Loucy (cell line): ENCODE measurements around the gene RHOB.

Source experiments
- H2AFZ ChIP-seq: fragments of 200-600 bp; sonication (generic); 2 replicates; pipeline ENCODE4 v1.6.0; 2016; ENCODE audit warnings: antibody characterized with exemption, mild to moderate bottlenecking, low read length, moderate library complexity
- H3F3A ChIP-seq: fragments of 200-600 bp; 2 replicates; pipeline ENCODE4 v1.6.0; 2016; ENCODE audit warnings: antibody characterized with exemption, low read depth, mild to moderate bottlenecking
- H3K27me3 ChIP-seq: fragments of 200-600 bp; sonication (generic); 2 replicates; pipeline ENCODE4 v1.6.1; 2014; ENCODE audit warnings: low read length, mild to moderate bottlenecking; ENCODE audit not compliant: insufficient read depth, poor library complexity, severe bottlenecking
- H3K36me3 ChIP-seq: fragments of 200-600 bp; sonication (generic); 2 replicates; pipeline ENCODE4 v1.6.1; 2016; ENCODE audit warnings: low read length; ENCODE audit not compliant: insufficient read depth
- H3K4me1 ChIP-seq: fragments of 200-600 bp; sonication (generic); 2 replicates; pipeline ENCODE4 v1.5.1; 2014; ENCODE audit warnings: low read length, mild to moderate bottlenecking; ENCODE audit not compliant: insufficient read depth, poor library complexity, severe bottlenecking
- H3K4me2 ChIP-seq: fragments of 200-600 bp; sonication (generic); 2 replicates; pipeline ENCODE4 v1.6.0; 2014; ENCODE audit warnings: antibody characterized with exemption, low read length, low read depth, mild to moderate bottlenecking; ENCODE audit not compliant: poor library complexity, severe bottlenecking
- H3K4me3 ChIP-seq: fragments of 200-600 bp; sonication (generic); 2 replicates; pipeline ENCODE4 v1.5.1; 2014; ENCODE audit warnings: low read length, mild to moderate bottlenecking, mixed read lengths; ENCODE audit not compliant: poor library complexity, severe bottlenecking
- H3K79me2 ChIP-seq: fragments of 200-600 bp; sonication (generic); 2 replicates; pipeline ENCODE4 v1.6.1; 2014; ENCODE audit warnings: low read length; ENCODE audit not compliant: insufficient read depth
- H3K9ac ChIP-seq: fragments of 200-600 bp; sonication (generic); 2 replicates; pipeline ENCODE4 v1.6.0; 2014; ENCODE audit warnings: mild to moderate bottlenecking, low read depth, low read length, moderate library complexity; ENCODE audit not compliant: poor library complexity, severe bottlenecking
- H3K9me2 ChIP-seq: fragments of 200-600 bp; sonication (generic); replicated peaks from 2 replicates; pipeline ENCODE4 v1.6.1; 2016; ENCODE audit warnings: low read depth, low read length, mixed read lengths
- H3K9me3 ChIP-seq: fragments of 200-600 bp; sonication (generic); 2 replicates; pipeline ENCODE4 v1.6.1; 2014; ENCODE audit warnings: mild to moderate bottlenecking, antibody characterized with exemption, low read length, low read depth; ENCODE audit not compliant: insufficient read depth
- H4K20me1 ChIP-seq: fragments of 200-600 bp; sonication (generic); 2 replicates; pipeline ENCODE4 v1.6.0; 2014; ENCODE audit warnings: antibody characterized with exemption, low read length, mild to moderate bottlenecking; ENCODE audit not compliant: insufficient read depth, poor library complexity, severe bottlenecking
- EZH2phosphoT487 ChIP-seq: fragments of 200-600 bp; IDR thresholded peaks from 2 replicates; pipeline ENCODE4 v1.6.1; 2018; ENCODE audit warnings: antibody characterized with exemption, mild to moderate bottlenecking, moderate library complexity, borderline replicate concordance
- TF ChIP-seq, protein P1 (sequence below): fragments of 200-600 bp; sonication (generic); conservative IDR thresholded peaks from 2 replicates; pipeline ENCODE4 v1.5.1; 2014; ENCODE audit warnings: mild to moderate bottlenecking, antibody characterized with exemption, low read length

RHOB gene

DNA sequence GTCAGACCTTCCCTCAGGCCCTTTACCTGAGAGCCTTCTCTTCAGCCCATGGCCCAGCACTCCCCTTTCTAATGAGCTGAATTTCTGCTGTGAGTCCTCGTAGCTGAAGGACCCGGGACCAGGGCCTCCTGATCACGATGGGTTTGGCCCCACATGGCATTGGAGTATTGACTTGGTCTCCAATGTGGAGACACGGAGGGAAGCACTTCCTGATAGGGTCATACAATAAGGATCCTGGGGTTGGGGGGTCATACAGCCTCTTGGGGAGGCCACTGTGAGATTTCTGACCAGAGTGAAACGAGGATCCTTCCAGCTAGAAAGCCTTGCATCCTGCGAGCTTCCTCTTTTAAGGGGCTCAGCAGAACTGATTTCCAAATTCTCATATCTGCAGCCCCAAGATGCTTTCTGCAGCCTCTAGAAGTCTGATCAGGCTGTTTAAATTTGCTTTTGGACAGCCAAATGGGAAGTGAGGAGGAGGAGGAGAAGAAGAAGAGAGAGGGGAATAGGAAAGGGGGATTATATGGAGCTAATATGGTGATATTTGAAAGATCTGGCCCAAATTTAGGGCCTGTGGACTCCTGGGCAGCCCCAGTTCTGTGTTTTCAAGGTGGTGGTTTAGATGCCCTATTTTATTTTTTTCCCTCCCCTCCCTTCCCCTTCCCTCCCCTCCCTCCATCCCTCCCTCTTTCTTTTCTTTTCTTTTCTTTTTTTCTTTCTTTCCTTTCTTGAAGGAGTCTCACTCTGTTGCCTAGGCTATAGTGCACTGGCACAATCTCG lies 38.9 kb downstream of the RHOB start:
- H3K9ac ChIP-seq: no peak overlapping the region
- H4K20me1 ChIP-seq: no peaks in the 10 kb centered on the region
- no peaks in the 10 kb centered on the region for H3K27me3 ChIP-seq
- no peak overlapping the region for H2AFZ ChIP-seq
- H3K9me3 ChIP-seq: no peaks in the 10 kb centered on the region
- no peaks in the 10 kb centered on the region for H3F3A ChIP-seq
- no peaks in the 10 kb centered on the region for H3K79me2 ChIP-seq
- TF ChIP-seq, protein P1, sequence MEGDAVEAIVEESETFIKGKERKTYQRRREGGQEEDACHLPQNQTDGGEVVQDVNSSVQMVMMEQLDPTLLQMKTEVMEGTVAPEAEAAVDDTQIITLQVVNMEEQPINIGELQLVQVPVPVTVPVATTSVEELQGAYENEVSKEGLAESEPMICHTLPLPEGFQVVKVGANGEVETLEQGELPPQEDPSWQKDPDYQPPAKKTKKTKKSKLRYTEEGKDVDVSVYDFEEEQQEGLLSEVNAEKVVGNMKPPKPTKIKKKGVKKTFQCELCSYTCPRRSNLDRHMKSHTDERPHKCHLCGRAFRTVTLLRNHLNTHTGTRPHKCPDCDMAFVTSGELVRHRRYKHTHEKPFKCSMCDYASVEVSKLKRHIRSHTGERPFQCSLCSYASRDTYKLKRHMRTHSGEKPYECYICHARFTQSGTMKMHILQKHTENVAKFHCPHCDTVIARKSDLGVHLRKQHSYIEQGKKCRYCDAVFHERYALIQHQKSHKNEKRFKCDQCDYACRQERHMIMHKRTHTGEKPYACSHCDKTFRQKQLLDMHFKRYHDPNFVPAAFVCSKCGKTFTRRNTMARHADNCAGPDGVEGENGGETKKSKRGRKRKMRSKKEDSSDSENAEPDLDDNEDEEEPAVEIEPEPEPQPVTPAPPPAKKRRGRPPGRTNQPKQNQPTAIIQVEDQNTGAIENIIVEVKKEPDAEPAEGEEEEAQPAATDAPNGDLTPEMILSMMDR: no peak
- no peak for TF ChIP-seq EZH2phosphoT487
- no peaks in the 10 kb centered on the region for H3K9me2 ChIP-seq
- H3K4me1 ChIP-seq: no peaks in the 10 kb centered on the region
- H3K4me3 ChIP-seq: no peak overlapping the region
- no peaks in the 10 kb centered on the region for H3K36me3 ChIP-seq
- H3K4me2 ChIP-seq: no peak overlapping the region

DNA sequence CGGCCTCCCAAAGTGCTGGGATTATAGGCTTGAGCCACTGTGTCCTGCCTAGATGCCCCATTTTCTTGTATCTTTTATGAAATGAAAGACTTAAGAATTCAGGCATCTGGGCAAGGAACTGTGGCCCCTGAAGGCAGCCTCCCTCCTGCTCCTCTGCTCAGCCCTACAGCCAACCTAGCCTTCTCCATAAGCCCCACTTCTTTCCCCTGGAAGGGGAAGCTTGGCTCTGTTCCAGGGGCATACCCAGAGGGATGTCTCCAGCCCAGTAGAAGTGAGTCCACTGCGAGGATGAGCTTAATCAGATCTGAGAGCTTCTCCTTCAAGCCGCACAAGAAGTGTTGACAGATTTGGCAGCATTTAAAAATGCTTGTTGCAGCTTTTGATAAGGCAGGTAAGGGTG lies 39.7 kb downstream of the RHOB start:
- Histone ChIP-seq H3K9ac (no peak overlapping the region), H3K27me3 (no peaks in the 10 kb centered on the region), H3K36me3 (no peaks in the 10 kb centered on the region), H3K9me2 (no peaks in the 10 kb centered on the region), H3F3A (no peaks in the 10 kb centered on the region), H3K9me3 (no peaks in the 10 kb centered on the region), H3K4me2 (no peak overlapping the region), H3K4me1 (no peaks in the 10 kb centered on the region), H3K79me2 (no peaks in the 10 kb centered on the region), H4K20me1 (no peaks in the 10 kb centered on the region), H2AFZ (no peak overlapping the region), H3K4me3 (no peak overlapping the region)
- TF ChIP-seq, protein P1: no peak
- no peak for TF ChIP-seq EZH2phosphoT487

DNA sequence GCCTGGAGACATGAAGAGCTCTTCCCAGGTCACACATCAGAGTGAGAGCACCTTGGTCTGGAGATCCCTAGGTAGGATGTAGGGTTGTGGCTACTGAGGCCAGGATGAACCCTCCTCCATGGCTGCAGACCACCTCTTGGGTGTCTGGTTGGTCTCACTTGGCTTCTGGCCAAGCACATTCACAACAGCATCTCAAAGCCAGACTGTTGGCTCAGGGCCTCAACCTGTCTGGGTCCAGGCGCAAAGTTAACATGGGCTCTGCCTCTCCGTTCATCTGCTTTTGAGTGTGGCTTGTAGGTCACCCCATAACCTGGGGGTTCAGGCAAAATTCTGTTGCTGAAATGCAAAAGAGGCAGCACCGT lies 40.1 kb downstream of the RHOB start:
- Histone ChIP-seq H3K9ac (no peak overlapping the region), H3K9me3 (no peaks in the 10 kb centered on the region), H3K4me2 (no peak overlapping the region), H3K9me2 (no peaks in the 10 kb centered on the region), H2AFZ (no peak overlapping the region), H4K20me1 (no peaks in the 10 kb centered on the region), H3K4me1 (no peaks in the 10 kb centered on the region), H3K36me3 (no peaks in the 10 kb centered on the region), H3K79me2 (no peaks in the 10 kb centered on the region), H3K27me3 (no peaks in the 10 kb centered on the region), H3F3A (no peaks in the 10 kb centered on the region), H3K4me3 (no peak overlapping the region)
- TF ChIP-seq, protein P1: no peak
- TF ChIP-seq EZH2phosphoT487: no peak
